Thymus (tissue), 11 donors: ENCODE data around the gene COL5A1. TPM values are rescaled to one million over a fixed set of nuclear protein-coding genes. Genes with fewer than 3 reads are reported as not detected.

ENCODE experiments used
- DNase-seq, 9 donors: peaks; one replicate each; pipeline ENCODE4 v3.0.0-alpha.2; 2013; ENCODE audit warnings: low spot score in 9 of 9, low read depth in 6 of 9, missing footprints in 1 of 9
- H3K27ac ChIP-seq, 2 donors: one replicate each; pipeline ENCODE4 v1.5.1; 2013; ENCODE audit warnings: control low read depth in 1 of 2, low read depth in 1 of 2, low read length in 1 of 2, mild to moderate bottlenecking in 1 of 2, moderate library complexity in 1 of 2
- H3K27me3 ChIP-seq, 2 donors: one replicate each; pipeline ENCODE4 v1.5.1; 2013; ENCODE audit warnings: low read length in 1 of 2; ENCODE audit not compliant: control insufficient read depth in 2 of 2, insufficient read depth in 1 of 2
- H3K36me3 ChIP-seq, 2 donors: one replicate each; pipeline ENCODE4 v1.5.1; 2013; ENCODE audit warnings: low read length in 1 of 2, mild to moderate bottlenecking in 1 of 2, moderate library complexity in 1 of 2; ENCODE audit not compliant: control insufficient read depth in 2 of 2, insufficient read depth in 2 of 2
- H3K4me1 ChIP-seq, 2 donors: one replicate each; pipeline ENCODE4 v1.5.1; 2013; ENCODE audit warnings: low read length in 2 of 2; ENCODE audit not compliant: control insufficient read depth in 2 of 2, insufficient read depth in 2 of 2
- H3K4me3 ChIP-seq, 2 donors: one replicate each; pipeline ENCODE4 v1.5.1; 2013; ENCODE audit warnings: low read length in 2 of 2, control low read depth in 1 of 2, mild to moderate bottlenecking in 1 of 2
- H3K9me3 ChIP-seq, 2 donors: one replicate each; pipeline ENCODE4 v1.5.1; 2013; ENCODE audit warnings: low read length in 1 of 2, mild to moderate bottlenecking in 1 of 2; ENCODE audit not compliant: control insufficient read depth in 2 of 2, insufficient read depth in 1 of 2
- WGBS: extraction: QIAGEN DNeasy Blood & Tissue Kit; methylation state at CpG from one replicate; pipeline ENCODE4 v1.1.7; 2013; 5-methylcytosine and 5-hydroxymethylcytosine counted together
- polyA plus RNA-seq: library from polyadenylated mRNA; stranded (reverse); fragments of 200-250 nt; gene quantifications from one replicate; pipeline ENCODE4 v1.2.3, GENCODE V29; 2013
- total RNA-seq: library from RNA; stranded (reverse); fragments of 120-200 nt; gene quantifications from one replicate; pipeline ENCODE4 v1.2.4, GENCODE V29; 2013
- donor health status: healthy.

The COL5A1 gene
- total and polyA plus RNA-seq, 2 donors, result 3.2 to 7.6 TPM

DNA sequence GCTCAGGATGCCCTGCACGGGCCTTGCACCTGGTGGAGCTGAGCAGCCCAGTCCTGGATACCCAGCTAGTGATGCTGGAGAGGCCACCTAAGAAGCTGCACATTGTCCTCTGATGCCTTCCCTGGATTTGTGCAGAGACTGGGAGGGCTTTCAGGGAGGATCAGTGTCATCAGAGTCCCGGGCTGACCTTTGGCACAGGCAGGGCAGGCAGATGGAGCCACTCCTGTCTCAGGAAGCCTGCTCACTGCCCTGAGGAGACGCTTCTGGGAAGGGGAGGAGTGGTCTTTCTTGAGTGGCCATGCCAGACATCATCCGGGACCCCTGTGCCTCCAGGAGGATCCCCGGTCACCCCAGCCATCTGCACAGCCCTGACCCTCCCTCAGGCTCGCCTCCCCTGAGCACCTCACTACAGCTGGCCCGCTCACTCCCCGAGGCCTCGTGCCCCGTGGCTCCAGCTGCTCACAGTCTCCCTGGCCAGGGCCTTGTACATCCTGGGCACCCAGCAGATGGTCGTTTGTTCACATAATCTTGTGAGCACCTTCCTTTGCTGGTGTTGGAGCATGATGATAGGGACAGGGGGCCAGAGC lies 191.8 kb downstream of the COL5A1 start:
- no peaks in the 10 kb centered on the region for H3K4me1 ChIP-seq
- no peaks in the 10 kb centered on the region for H3K9me3 ChIP-seq
- no peak overlapping the region for H3K27ac ChIP-seq
- no peaks in the 10 kb centered on the region for H3K27me3 ChIP-seq
- no peaks in the 10 kb centered on the region for H3K36me3 ChIP-seq
- no peak for DNase-seq
- 92% methylated on average over 11 of the region's 11 CpGs for WGBS
- H3K4me3 ChIP-seq, result no peak overlapping the region

- Histone ChIP-seq H3K27me3 (no peaks in the 10 kb centered on the region), H3K4me3 (no peak overlapping the region), H3K4me1 (no peaks in the 10 kb centered on the region), H3K27ac (no peak overlapping the region), H3K9me3 (no peaks in the 10 kb centered on the region), H3K36me3 (no peaks in the 10 kb centered on the region)
- WGBS, result 96% methylated on average over 20 of the region's 20 CpGs
- no peak for DNase-seq
Measured at GRCh38 chr9:134834217-134834956, 192.8 kb downstream of the COL5A1 start.

GRCh38 chr9:134834957-134835419 lies 193.4 kb downstream of the COL5A1 start:
- H3K27ac ChIP-seq, result no peak overlapping the region
- no peak for DNase-seq
- no peak overlapping the region for H3K4me3 ChIP-seq
- H3K4me1 ChIP-seq, result no peaks in the 10 kb centered on the region
- no peaks in the 10 kb centered on the region for H3K27me3 ChIP-seq
- H3K9me3 ChIP-seq, result no peaks in the 10 kb centered on the region
- WGBS, result 95% methylated on average over 25 of the region's 25 CpGs
- no peaks in the 10 kb centered on the region for H3K36me3 ChIP-seq

DNA sequence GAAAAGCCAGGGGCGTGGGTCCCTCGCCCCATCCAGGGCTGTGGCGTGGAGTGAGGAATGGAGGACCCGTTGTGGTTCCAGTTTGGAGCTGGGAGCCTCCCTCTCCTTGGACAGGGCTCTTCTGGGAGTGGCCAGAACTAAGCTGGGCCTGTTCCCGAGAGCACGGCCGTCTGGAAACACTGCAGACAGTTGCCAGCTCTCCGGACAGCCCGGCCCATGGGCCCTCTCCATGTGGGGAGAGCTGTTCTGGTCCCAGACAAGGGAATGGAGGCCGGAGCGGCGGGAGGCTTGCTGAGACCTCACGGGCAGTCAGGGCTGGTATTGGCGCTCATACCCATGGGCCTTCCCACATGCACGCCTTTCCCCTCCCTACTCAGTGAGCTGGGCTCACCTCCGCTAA lies 193.8 kb downstream of the COL5A1 start:
- DNase-seq, result no peak
- H3K4me3 ChIP-seq, result no peak overlapping the region
- H3K36me3 ChIP-seq, result no peaks in the 10 kb centered on the region
- H3K27me3 ChIP-seq, result no peaks in the 10 kb centered on the region
- 96% methylated on average over 16 of the region's 16 CpGs for WGBS
- no peak overlapping the region for H3K27ac ChIP-seq
- H3K9me3 ChIP-seq, result no peaks in the 10 kb centered on the region
- no peaks in the 10 kb centered on the region for H3K4me1 ChIP-seq

DNA sequence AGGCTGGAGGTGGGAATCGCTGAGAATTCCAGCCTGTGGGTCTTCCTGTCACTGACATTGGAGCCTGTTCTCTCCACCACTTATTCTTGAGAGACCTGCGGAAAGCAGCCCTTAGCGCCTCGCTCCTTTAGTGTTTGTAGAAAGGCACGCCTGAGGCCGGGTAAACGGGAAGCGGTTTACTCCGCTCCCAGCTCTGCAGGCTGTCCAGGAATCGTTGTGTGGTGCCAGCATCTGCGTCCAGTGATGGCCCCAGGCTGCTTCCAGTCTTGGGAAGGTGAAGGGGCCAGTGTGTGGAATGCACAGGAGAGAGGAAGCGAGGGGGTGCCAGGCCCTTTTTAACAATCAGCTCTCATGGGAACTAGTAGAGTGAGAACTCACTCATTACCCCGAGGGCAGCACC lies 194.4 kb downstream of the COL5A1 start:
- no peaks in the 10 kb centered on the region for H3K4me1 ChIP-seq
- H3K27ac ChIP-seq, result no peak overlapping the region
- H3K4me3 ChIP-seq, result no peak overlapping the region
- 97% methylated on average over 13 of the region's 13 CpGs for WGBS
- H3K9me3 ChIP-seq, result no peaks in the 10 kb centered on the region
- no peaks in the 10 kb centered on the region for H3K27me3 ChIP-seq
- no peak for DNase-seq
- no peaks in the 10 kb centered on the region for H3K36me3 ChIP-seq

- Histone ChIP-seq H3K27me3 (no peaks in the 10 kb centered on the region), H3K4me3 (no peak overlapping the region), H3K27ac (no peak overlapping the region), H3K4me1 (no peaks in the 10 kb centered on the region), H3K9me3 (no peaks in the 10 kb centered on the region), H3K36me3 (no peaks in the 10 kb centered on the region)
- no peak for DNase-seq
- WGBS, result 92% methylated on average over 19 of the region's 19 CpGs
Measured at GRCh38 chr9:134836406-134836970, 194.9 kb downstream of the COL5A1 start.

DNA sequence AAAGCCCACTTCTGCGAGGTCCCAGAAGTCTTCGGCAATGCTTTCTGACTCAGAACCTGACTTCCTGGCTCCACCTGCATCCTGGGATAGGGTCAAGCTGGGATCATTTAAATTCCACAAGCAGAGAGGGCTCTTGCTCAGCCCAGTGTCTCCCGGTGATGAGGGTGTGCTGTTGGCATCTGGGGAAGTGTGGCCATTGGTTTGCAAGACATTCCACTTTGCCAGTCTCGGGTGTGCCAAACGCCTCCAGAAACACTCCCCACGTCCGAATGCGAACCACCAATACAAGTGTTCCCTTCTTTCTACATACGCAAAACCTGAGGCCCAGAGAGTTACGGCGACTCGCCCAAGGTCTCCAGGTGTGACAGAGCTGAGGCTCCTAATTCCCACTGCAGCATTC lies 195.9 kb downstream of the COL5A1 start:
- DNase-seq, result no peak
- Histone ChIP-seq H3K4me3 (no peak overlapping the region), H3K36me3 (no peaks in the 10 kb centered on the region), H3K27ac (no peak overlapping the region), H3K4me1 (no peaks in the 10 kb centered on the region), H3K9me3 (no peaks in the 10 kb centered on the region), H3K27me3 (no peaks in the 10 kb centered on the region)
- WGBS, result 97% methylated on average over 12 of the region's 12 CpGs

- H3K9me3 ChIP-seq, result no peaks in the 10 kb centered on the region
- H3K4me1 ChIP-seq, result no peaks in the 10 kb centered on the region
- no peak overlapping the region for H3K27ac ChIP-seq
- H3K36me3 ChIP-seq, result no peaks in the 10 kb centered on the region
- WGBS, result 93% methylated on average over 34 of the region's 34 CpGs
- no peaks in the 10 kb centered on the region for H3K27me3 ChIP-seq
- H3K4me3 ChIP-seq, result no peak overlapping the region
- DNase-seq, result no peak
Measured at GRCh38 chr9:134838651-134839454, 197.2 kb downstream of the COL5A1 start.
